ENCODE measurements around the gene PEX14.

The PEX14 gene

DNA sequence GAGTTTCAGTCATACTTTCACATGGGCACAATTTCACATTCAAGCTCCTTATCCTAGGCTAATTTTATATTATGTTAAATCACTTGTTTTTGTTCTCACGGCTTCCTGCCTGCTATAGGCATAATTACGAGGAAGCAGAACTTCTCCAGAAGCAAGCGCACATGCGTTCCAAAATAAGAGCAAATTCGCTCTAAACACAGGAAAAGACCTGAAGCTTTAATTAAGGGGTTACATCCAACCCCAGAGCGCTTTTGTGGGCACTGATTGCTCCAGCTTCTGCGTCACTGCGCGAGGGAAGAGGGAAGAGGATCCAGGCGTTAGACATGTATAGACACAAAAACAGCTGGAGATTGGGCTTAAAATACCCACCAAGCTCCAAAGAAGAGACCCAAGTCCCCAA, 25.0 kb upstream of the PEX14 start, which contains the start of gene CORT:
CORT (plus strand) TSS at position 281 of the 400 bp plus-strand sequence. CDS start 193 bp downstream, outside the sequence.
- Histone ChIP-seq H3K27ac (replicated peaks) (no peak within 1 kb of the TSS), H3K27me3 (ENCODE audit: insufficient read depth, poor library complexity, severe bottlenecking) (no peaks in the 10 kb centered on the region), H3K4me3 (replicated peaks; ENCODE audit: insufficient read depth, low read length) (no peak within 1 kb of the TSS)
- no peak for DNase-seq (ENCODE audit: low read depth in 1 of 2, low spot score in 1 of 2)
- TF ChIP-seq SPI1 (IDR thresholded peaks at IDR 0.05; ENCODE audit: borderline replicate concordance, low read depth) (no peak), POLR2AphosphoS5 (IDR thresholded peaks at IDR 0.05; ENCODE audit: low read depth) (no peak), GABPA (IDR thresholded peaks at IDR 0.05; ENCODE audit: low read depth) (no peak)
- TF ChIP-seq, protein P1, sequence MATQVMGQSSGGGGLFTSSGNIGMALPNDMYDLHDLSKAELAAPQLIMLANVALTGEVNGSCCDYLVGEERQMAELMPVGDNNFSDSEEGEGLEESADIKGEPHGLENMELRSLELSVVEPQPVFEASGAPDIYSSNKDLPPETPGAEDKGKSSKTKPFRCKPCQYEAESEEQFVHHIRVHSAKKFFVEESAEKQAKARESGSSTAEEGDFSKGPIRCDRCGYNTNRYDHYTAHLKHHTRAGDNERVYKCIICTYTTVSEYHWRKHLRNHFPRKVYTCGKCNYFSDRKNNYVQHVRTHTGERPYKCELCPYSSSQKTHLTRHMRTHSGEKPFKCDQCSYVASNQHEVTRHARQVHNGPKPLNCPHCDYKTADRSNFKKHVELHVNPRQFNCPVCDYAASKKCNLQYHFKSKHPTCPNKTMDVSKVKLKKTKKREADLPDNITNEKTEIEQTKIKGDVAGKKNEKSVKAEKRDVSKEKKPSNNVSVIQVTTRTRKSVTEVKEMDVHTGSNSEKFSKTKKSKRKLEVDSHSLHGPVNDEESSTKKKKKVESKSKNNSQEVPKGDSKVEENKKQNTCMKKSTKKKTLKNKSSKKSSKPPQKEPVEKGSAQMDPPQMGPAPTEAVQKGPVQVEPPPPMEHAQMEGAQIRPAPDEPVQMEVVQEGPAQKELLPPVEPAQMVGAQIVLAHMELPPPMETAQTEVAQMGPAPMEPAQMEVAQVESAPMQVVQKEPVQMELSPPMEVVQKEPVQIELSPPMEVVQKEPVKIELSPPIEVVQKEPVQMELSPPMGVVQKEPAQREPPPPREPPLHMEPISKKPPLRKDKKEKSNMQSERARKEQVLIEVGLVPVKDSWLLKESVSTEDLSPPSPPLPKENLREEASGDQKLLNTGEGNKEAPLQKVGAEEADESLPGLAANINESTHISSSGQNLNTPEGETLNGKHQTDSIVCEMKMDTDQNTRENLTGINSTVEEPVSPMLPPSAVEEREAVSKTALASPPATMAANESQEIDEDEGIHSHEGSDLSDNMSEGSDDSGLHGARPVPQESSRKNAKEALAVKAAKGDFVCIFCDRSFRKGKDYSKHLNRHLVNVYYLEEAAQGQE (IDR thresholded peaks at IDR 0.05; ENCODE audit: insufficient replicate concordance, low read depth): no peak
- TF ChIP-seq, protein P2, sequence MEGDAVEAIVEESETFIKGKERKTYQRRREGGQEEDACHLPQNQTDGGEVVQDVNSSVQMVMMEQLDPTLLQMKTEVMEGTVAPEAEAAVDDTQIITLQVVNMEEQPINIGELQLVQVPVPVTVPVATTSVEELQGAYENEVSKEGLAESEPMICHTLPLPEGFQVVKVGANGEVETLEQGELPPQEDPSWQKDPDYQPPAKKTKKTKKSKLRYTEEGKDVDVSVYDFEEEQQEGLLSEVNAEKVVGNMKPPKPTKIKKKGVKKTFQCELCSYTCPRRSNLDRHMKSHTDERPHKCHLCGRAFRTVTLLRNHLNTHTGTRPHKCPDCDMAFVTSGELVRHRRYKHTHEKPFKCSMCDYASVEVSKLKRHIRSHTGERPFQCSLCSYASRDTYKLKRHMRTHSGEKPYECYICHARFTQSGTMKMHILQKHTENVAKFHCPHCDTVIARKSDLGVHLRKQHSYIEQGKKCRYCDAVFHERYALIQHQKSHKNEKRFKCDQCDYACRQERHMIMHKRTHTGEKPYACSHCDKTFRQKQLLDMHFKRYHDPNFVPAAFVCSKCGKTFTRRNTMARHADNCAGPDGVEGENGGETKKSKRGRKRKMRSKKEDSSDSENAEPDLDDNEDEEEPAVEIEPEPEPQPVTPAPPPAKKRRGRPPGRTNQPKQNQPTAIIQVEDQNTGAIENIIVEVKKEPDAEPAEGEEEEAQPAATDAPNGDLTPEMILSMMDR (IDR thresholded peaks at IDR 0.05; ENCODE audit: insufficient read depth, low read length): no peak

DNA sequence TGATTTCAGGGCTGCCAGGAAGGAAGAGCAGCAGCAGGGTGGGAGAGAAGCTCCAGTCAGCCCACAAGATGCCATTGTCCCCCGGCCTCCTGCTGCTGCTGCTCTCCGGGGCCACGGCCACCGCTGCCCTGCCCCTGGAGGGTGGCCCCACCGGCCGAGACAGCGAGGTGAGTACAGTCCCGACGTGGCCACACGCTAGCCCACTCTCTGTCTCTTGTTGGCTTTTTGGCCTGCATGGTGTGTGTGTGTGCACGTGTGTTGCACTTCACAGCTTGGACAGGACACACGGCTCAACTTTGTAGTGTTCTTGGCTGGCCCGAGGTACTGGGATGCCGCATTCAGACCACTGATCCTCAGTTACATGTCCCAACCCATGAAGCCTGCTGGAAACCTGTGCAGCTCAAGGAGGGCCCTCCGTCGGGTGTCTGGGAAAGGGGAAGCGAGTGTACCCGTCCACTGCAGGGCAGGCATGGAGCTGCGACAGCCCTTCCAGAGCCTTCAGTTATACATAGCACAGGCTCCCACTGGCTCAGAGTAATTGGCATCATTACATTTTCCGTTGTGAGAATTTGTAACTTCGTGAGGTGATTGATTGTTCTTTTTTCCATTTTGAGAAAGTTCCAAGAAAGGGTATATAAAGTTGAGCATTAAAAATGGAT, 24.5 kb upstream of the PEX14 start:
- no peak overlapping the region for H3K4me3 ChIP-seq (replicated peaks; ENCODE audit: insufficient read depth, low read length)
- H3K27me3 ChIP-seq (ENCODE audit: insufficient read depth, poor library complexity, severe bottlenecking): no peaks in the 10 kb centered on the region
- no peak for DNase-seq (ENCODE audit: low read depth in 1 of 2, low spot score in 1 of 2)
- TF ChIP-seq POLR2AphosphoS5 (IDR thresholded peaks at IDR 0.05; ENCODE audit: low read depth) (no peak), SPI1 (IDR thresholded peaks at IDR 0.05; ENCODE audit: borderline replicate concordance, low read depth) (no peak), GABPA (IDR thresholded peaks at IDR 0.05; ENCODE audit: low read depth) (no peak)
- H3K27ac ChIP-seq (replicated peaks): no peak overlapping the region

DNA sequence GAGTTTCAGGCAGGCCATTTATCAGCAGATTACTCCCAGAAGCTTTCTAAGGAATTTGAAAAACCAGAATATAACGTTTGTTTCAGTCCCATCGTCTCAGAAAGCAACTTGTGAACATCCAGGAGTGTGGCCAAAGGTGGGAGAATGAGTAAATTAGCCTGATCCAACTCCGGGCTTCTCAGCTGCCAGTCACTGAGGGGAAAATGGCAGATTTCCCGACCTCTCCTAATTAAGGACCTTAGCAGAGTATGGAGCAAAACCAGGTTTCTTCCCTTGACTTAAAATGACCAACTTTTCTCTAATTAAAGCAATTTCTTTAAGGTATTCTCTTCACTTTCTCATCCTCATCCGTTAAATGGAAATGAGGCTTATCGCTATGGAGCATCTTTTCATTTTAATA, 23.9 kb upstream of the PEX14 start:
- Histone ChIP-seq H3K4me3 (replicated peaks; ENCODE audit: insufficient read depth, low read length) (no peak overlapping the region), H3K27ac (replicated peaks) (no peak overlapping the region), H3K27me3 (ENCODE audit: insufficient read depth, poor library complexity, severe bottlenecking) (no peaks in the 10 kb centered on the region)
- TF ChIP-seq SPI1 (IDR thresholded peaks at IDR 0.05; ENCODE audit: borderline replicate concordance, low read depth): no peak
- TF ChIP-seq GABPA (IDR thresholded peaks at IDR 0.05; ENCODE audit: low read depth): no peak
- TF ChIP-seq, protein P2 (IDR thresholded peaks at IDR 0.05; ENCODE audit: insufficient read depth, low read length): no peak
- no peak for TF ChIP-seq POLR2AphosphoS5 (IDR thresholded peaks at IDR 0.05; ENCODE audit: low read depth)
- TF ChIP-seq, protein P1 (IDR thresholded peaks at IDR 0.05; ENCODE audit: insufficient replicate concordance, low read depth): no peak
- DNase-seq (ENCODE audit: low read depth in 1 of 2, low spot score in 1 of 2): no peak

DNA sequence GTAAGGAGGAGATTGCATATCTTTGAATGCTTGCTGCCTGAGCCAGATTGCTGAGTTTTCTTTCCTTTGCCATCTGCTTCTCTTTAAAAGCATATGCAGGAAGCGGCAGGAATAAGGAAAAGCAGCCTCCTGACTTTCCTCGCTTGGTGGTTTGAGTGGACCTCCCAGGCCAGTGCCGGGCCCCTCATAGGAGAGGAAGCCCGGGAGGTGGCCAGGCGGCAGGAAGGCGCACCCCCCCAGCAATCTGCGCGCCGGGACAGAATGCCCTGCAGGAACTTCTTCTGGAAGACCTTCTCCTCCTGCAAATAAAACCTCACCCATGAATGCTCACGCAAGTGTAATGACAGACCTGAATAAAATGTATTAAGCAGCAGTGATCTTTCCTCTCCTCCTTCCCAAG, 23.5 kb upstream of the PEX14 start:
- Histone ChIP-seq H3K4me3 (replicated peaks; ENCODE audit: insufficient read depth, low read length) (no peak overlapping the region), H3K27ac (replicated peaks) (no peak overlapping the region), H3K27me3 (ENCODE audit: insufficient read depth, poor library complexity, severe bottlenecking) (no peaks in the 10 kb centered on the region)
- no peak for DNase-seq (ENCODE audit: low read depth in 1 of 2, low spot score in 1 of 2)
- TF ChIP-seq, protein P2 (IDR thresholded peaks at IDR 0.05; ENCODE audit: insufficient read depth, low read length): no peak
- TF ChIP-seq, protein P1 (IDR thresholded peaks at IDR 0.05; ENCODE audit: insufficient replicate concordance, low read depth): no peak

Data from HL-60 (cell line).